GM12872 (cell line): ENCODE measurements around the gene PPP1R3E.

Experiments used
- CTCF ChIP-seq: IDR thresholded peaks from 3 replicates; pipeline ENCODE4 v1.5.1; 2011; ENCODE audit warnings: low read depth, mild to moderate bottlenecking, low read length, moderate library complexity; ENCODE audit not compliant: insufficient read depth

PPP1R3E gene, protein sequence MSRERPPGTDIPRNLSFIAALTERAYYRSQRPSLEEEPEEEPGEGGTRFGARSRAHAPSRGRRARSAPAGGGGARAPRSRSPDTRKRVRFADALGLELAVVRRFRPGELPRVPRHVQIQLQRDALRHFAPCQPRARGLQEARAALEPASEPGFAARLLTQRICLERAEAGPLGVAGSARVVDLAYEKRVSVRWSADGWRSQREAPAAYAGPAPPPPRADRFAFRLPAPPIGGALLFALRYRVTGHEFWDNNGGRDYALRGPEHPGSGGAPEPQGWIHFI

DNA sequence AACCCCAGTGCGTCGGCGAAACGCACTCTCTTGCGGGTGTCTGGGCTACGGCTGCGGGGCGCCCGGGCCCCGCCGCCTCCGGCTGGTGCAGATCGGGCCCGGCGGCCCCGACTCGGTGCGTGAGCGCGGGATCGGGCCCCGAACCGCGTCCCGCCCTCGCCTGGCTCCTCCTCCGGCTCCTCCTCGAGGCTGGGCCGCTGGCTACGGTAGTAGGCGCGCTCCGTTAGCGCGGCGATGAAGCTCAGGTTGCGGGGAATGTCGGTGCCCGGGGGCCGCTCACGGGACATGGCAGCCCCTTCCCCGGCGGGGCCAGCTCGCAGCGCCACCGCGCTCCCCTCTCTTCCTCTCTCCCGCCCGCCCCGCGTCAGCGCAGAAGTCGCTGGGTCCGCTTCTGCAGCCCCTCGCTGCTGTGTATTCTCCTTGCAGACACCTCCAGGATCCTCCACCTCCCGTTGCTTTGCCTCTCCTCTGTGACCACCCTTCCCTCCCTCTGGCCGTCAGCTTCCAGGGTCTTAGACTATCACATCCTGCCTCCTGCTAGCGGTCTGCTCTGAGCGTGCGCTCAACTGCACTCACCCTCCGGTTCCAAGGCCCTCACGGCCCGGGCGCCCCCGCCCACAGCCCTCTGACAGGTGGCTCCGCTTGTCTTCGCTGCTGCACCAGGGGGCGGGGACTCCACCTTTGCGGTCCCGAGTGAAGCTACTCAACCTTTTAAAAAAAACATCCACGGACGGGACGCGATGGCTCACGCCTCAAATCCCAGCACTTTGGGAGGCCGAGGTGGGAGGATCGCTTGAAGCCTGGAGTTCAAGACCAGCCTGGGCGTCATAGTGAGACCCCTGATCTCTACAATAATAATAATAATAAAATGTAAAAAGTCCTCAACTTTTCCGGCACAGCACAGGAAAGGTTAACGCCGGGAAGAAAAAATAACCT, at the start of gene PPP1R3E:
TSS of gene PPP1R3E (minus strand) at position 570 of the 936 bp plus-strand sequence. CDS start at position 287, 283 bp downstream.
- no peak for TF ChIP-seq CTCF

GRCh38 chr14:23351681-23352505, 49.2 kb upstream of the PPP1R3E start:
- no peak for TF ChIP-seq CTCF

DNA sequence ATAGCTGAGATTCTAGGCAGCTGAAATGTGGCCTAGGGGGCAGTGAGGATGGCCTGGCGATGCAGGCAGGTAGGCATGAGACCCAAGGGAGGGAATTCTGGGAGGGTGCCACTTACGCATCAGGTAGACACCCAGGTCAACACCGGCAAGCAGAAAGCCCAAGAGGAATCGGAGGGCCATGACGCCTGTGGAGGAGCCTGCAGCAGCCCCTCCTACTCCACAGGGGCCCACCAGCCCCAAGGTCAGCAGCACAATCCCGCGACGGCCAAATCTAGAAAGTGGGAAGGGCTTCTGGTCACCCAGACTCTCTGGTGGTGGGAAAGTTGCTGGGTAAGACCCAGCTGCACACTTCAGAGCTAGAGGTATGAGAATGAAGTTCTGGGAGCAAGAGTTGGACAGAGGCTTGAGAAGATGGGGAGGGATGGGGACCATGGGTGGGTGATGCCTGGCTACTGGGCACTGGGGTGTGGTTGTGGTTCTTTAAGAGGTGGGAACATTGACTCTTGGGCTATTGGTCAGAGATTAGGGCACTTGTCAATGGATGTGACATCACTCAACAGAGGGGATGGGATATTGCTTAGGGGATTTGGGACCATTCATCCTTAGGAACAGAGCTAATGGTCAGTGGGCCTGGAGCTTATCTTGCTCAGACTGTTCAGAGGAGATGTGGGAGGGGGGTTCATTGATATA, 46.6 kb upstream of the PPP1R3E start:
- TF ChIP-seq CTCF: no peak

- TF ChIP-seq CTCF: no peak
Measured at GRCh38 chr14:23348297-23348655, 45.6 kb upstream of the PPP1R3E start.

- no peak for TF ChIP-seq CTCF
Measured at GRCh38 chr14:23347406-23348296, 45.0 kb upstream of the PPP1R3E start.

DNA sequence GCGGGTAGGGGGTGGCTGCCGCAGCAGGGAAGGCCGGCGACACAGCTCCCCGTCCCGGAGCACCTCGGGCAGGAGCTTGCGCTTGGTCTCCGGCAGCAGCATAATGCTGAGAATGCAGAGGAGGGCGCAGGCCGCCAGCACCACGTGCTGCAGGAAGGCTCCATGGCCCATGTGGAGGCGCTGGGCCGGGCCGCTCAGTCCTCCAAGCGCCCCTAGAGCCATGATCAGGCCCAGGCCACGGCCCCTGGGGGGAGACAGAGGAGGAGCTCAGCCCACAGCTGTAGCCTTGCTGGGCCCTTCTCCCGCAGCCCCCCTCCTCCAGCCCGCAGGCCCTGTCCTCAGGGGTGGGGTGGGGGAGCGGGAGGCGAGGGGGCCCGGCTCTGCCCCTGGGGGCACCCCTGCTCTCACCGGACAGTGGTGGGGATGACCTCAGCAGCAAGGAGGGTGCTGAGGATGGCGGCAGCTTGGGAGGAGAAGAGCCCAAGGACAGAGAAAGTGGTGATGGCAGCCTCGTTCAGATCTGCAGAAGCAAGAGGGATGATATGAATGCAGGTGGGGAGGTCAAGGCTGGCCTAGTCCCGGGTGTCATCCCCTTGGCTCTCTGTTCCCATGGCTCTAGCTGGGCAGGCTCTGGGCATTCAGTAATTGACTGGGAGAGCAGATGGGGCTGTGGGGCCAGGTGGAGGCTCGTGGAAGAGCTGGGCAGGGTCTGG, 44.2 kb upstream of the PPP1R3E start:
- no peak for TF ChIP-seq CTCF
